K562 (cell line): Measurements from ENCODE around the gene VPS13D.

Source experiments
- CBFB ChIP-seq: sonication (generic); formaldehyde crosslinking; IDR thresholded peaks from 2 replicates; pipeline ENCODE4 v1.4.0; 2020; ENCODE audit warnings: mild to moderate bottlenecking, missing genetic modification reagents
- E2F4 ChIP-seq: sonication (generic); formaldehyde crosslinking; IDR thresholded peaks from 2 replicates; pipeline ENCODE4 v1.8.0; 2022; ENCODE audit warnings: mild to moderate bottlenecking, low read depth, missing genetic modification reagents
- ETV6 ChIP-seq, 3 experiments: fragments of 150-350 bp in 1 of 3; sonication (generic) in 1 of 3; formaldehyde crosslinking in 1 of 3; IDR thresholded peaks; 2 replicates each; pipeline versions ENCODE4 v1.6.1 to v1.8.0; 2014 to 2022; ENCODE audit warnings: borderline replicate concordance in 2 of 3, low read depth in 2 of 3, antibody characterized with exemption in 1 of 3, low read length in 1 of 3, mild to moderate bottlenecking in 1 of 3, missing genetic modification reagents in 1 of 3
- ILK ChIP-seq: fragments of 450-650 bp; IDR thresholded peaks from 2 replicates; pipeline ENCODE4 v1.6.1; 2016; ENCODE audit warnings: missing genetic modification characterization, low read depth, mild to moderate bottlenecking, missing compliant biosample characterization, moderate library complexity, borderline replicate concordance
- KLF16 ChIP-seq: IDR thresholded peaks from 2 replicates; pipeline ENCODE4 v1.6.1; 2016; ENCODE audit warnings: antibody characterized with exemption
- MED1 ChIP-seq: sonication (generic); formaldehyde crosslinking; IDR thresholded peaks from 2 replicates; pipeline ENCODE4 v1.8.1; 2023; ENCODE audit warnings: missing genetic modification reagents, borderline replicate concordance
- NR3C1 ChIP-seq: sonication (generic); formaldehyde crosslinking; IDR thresholded peaks from 2 replicates; pipeline ENCODE4 v1.8.1; 2022; ENCODE audit warnings: missing genetic modification reagents
- POU5F1 ChIP-seq: fragments of 150-350 bp; IDR thresholded peaks from 2 replicates; pipeline ENCODE4 v1.6.1; 2014; ENCODE audit warnings: borderline replicate concordance, low read length, low read depth, mild to moderate bottlenecking; ENCODE audit not compliant: partially characterized antibody
- TAF1 ChIP-seq: IDR thresholded peaks from 2 replicates; pipeline ENCODE4 v1.6.1; 2011; ENCODE audit warnings: mild to moderate bottlenecking, low read length, moderate library complexity; ENCODE audit not compliant: insufficient read depth, control insufficient read depth, severe bottlenecking; ENCODE audit errors: extremely low read depth
- ZNF586 ChIP-seq: fragments of 450-650 bp; formaldehyde crosslinking; conservative IDR thresholded peaks from 2 replicates; pipeline ENCODE4 v1.4.0; 2020; ENCODE audit warnings: mild to moderate bottlenecking, moderate library complexity
- TF ChIP-seq, protein P1 (sequence below): sonication (generic); formaldehyde crosslinking; IDR thresholded peaks from 2 replicates; pipeline ENCODE4 v1.8.0; 2022; ENCODE audit warnings: missing genetic modification reagents, mild to moderate bottlenecking, moderate library complexity, borderline replicate concordance
- TF ChIP-seq, protein P2 (sequence below): sonication (generic); formaldehyde crosslinking; IDR thresholded peaks from 2 replicates; pipeline ENCODE4 v1.8.1; 2023; ENCODE audit warnings: mild to moderate bottlenecking, missing genetic modification reagents

- no peak for TF ChIP-seq KLF16
- no peak for TF ChIP-seq ETV6 (IDR thresholded peaks at IDR 0.05; ENCODE audit: borderline replicate concordance in 1 of 2, low read depth in 2 of 2, low read length in 1 of 2)
- TF ChIP-seq ETV6 (CRISPR knock-in tag; IDR thresholded peaks at IDR 0.05; ENCODE audit: borderline replicate concordance), result no peak
- TF ChIP-seq, protein P1, sequence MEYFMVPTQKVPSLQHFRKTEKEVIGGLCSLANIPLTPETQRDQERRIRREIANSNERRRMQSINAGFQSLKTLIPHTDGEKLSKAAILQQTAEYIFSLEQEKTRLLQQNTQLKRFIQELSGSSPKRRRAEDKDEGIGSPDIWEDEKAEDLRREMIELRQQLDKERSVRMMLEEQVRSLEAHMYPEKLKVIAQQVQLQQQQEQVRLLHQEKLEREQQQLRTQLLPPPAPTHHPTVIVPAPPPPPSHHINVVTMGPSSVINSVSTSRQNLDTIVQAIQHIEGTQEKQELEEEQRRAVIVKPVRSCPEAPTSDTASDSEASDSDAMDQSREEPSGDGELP (CRISPR knock-in tag), result no peak
- no peak for TF ChIP-seq CBFB
- TF ChIP-seq, protein P2, sequence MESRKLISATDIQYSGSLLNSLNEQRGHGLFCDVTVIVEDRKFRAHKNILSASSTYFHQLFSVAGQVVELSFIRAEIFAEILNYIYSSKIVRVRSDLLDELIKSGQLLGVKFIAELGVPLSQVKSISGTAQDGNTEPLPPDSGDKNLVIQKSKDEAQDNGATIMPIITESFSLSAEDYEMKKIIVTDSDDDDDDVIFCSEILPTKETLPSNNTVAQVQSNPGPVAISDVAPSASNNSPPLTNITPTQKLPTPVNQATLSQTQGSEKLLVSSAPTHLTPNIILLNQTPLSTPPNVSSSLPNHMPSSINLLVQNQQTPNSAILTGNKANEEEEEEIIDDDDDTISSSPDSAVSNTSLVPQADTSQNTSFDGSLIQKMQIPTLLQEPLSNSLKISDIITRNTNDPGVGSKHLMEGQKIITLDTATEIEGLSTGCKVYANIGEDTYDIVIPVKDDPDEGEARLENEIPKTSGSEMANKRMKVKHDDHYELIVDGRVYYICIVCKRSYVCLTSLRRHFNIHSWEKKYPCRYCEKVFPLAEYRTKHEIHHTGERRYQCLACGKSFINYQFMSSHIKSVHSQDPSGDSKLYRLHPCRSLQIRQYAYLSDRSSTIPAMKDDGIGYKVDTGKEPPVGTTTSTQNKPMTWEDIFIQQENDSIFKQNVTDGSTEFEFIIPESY (CRISPR knock-in tag), result no peak
- TF ChIP-seq NR3C1 (CRISPR knock-in tag), result no peak
- no peak for TF ChIP-seq E2F4 (CRISPR knock-in tag)
- TF ChIP-seq ILK (tag), result no peak
- no peak for TF ChIP-seq TAF1
- TF ChIP-seq MED1 (CRISPR knock-in tag), result no peak
- no peak for TF ChIP-seq ZNF586 (CRISPR knock-in tag)
- TF ChIP-seq POU5F1, result no peak
Measured at GRCh38 chr1:12180903-12181302, 48.9 kb upstream of the VPS13D start.
